Omental fat pad (tissue), 4 donors: ENCODE results near the gene TEX52. TPM values are rescaled to one million over a fixed set of nuclear protein-coding genes. Genes with fewer than 3 reads are reported as not detected.

Experiments
- ATAC-seq: fragments of 150-250 bp; one replicate; pipeline ENCODE4 v1.9.1; 2016; ENCODE audit warnings: mild to moderate bottlenecking, moderate library complexity; ENCODE audit not compliant: low FRiP score
- DNase-seq: peaks from one replicate; pipeline ENCODE4 v3.0.0-alpha.2; 2019; ENCODE audit warnings: low spot score
- total RNA-seq, 4 donors: library from RNA; depleted of rRNA; stranded (reverse); fragments of >200 nt; gene quantifications; one replicate each; pipeline ENCODE4 v1.1.0, GENCODE V29; 2016
- TF ChIP-seq, protein P1 (sequence below), 3 donors: fragments of 450-650 bp; IDR thresholded peaks; one replicate each; pipeline ENCODE4 v1.5.1; 2016 to 2017; ENCODE audit warnings: antibody characterized with exemption in 3 of 3, mild to moderate bottlenecking in 3 of 3, moderate library complexity in 2 of 3

TEX52 gene
- total RNA-seq, 4 donors from 2014 or later, result not detected

- no peak for ATAC-seq
- DNase-seq, result no peak
- TF ChIP-seq, protein P1, sequence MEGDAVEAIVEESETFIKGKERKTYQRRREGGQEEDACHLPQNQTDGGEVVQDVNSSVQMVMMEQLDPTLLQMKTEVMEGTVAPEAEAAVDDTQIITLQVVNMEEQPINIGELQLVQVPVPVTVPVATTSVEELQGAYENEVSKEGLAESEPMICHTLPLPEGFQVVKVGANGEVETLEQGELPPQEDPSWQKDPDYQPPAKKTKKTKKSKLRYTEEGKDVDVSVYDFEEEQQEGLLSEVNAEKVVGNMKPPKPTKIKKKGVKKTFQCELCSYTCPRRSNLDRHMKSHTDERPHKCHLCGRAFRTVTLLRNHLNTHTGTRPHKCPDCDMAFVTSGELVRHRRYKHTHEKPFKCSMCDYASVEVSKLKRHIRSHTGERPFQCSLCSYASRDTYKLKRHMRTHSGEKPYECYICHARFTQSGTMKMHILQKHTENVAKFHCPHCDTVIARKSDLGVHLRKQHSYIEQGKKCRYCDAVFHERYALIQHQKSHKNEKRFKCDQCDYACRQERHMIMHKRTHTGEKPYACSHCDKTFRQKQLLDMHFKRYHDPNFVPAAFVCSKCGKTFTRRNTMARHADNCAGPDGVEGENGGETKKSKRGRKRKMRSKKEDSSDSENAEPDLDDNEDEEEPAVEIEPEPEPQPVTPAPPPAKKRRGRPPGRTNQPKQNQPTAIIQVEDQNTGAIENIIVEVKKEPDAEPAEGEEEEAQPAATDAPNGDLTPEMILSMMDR (IDR thresholded peaks at IDR 0.05), result no peak
Observed at GRCh38 chr12:2832550-2833127, 24.2 kb downstream of the TEX52 start.

GRCh38 chr12:2829275-2829674 lies 27.6 kb downstream of the TEX52 start:
- no peak for ATAC-seq
- DNase-seq, result no peak
- TF ChIP-seq, protein P1 (IDR thresholded peaks at IDR 0.05), result no peak

GRCh38 chr12:2826721-2827515 lies 29.9 kb downstream of the TEX52 start:
- TF ChIP-seq, protein P1 (IDR thresholded peaks at IDR 0.05), result no peak
- ATAC-seq (no peak), DNase-seq (no peak)

GRCh38 chr12:2826036-2826435 lies 30.8 kb downstream of the TEX52 start:
- TF ChIP-seq, protein P1 (IDR thresholded peaks at IDR 0.05), result no peak
- DNase-seq (no peak), ATAC-seq (no peak)

DNA sequence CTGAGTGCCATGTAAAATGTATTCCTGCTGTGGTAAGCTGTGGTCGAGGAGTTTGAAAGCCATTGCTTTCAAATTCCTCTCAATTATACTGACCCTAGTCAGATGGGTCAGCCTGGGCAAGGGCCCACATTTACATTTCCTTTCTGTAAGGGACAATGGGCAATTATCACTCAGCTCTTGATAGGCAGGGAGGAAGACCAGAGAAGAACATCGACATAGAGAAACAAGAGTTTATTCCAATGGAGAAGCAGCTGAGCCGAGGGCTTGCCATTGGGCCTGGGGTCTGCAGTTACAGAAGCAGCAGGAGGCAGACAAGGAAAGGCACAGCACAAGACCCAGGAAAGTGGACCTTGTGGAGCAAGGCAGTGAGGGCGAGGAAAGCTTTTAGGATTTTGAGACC lies 31.7 kb downstream of the TEX52 start:
- DNase-seq, result no peak
- no peak for ATAC-seq
- TF ChIP-seq, protein P1 (IDR thresholded peaks at IDR 0.05), result no peak

- TF ChIP-seq, protein P1 (IDR thresholded peaks at IDR 0.05), result no peak
- ATAC-seq, result no peak
- DNase-seq, result no peak
Observed at GRCh38 chr12:2824541-2824940, 32.3 kb downstream of the TEX52 start.

- DNase-seq, result no peak
- TF ChIP-seq, protein P1 (IDR thresholded peaks at IDR 0.05), result no peak
- no peak for ATAC-seq
Observed at GRCh38 chr12:2823483-2823882, 33.4 kb downstream of the TEX52 start.
